Neuronal stem cell (in vitro differentiated cells): ENCODE measurements around the gene PDE6H.

Experiments
- DNase-seq: peaks from one replicate; pipeline ENCODE4 v3.0.0-alpha.2; 2013; ENCODE audit warnings: low spot score
- H2AFZ ChIP-seq: one replicate; pipeline ENCODE4 v1.6.1; 2013; ENCODE audit warnings: mild to moderate bottlenecking, low read length, inconsistent platforms
- H2AK5ac ChIP-seq: 2 replicates; pipeline ENCODE4 v1.6.1; 2013; ENCODE audit warnings: low read depth, mild to moderate bottlenecking, inconsistent platforms, low read length, moderate library complexity, mixed read lengths
- H2BK120ac ChIP-seq: 2 replicates; pipeline ENCODE4 v1.6.1; 2013; ENCODE audit warnings: low read depth, mild to moderate bottlenecking, inconsistent platforms, low read length, moderate library complexity, mixed read lengths
- H2BK12ac ChIP-seq: one replicate; pipeline ENCODE4 v1.6.1; 2013; ENCODE audit warnings: low read length, inconsistent platforms
- H2BK15ac ChIP-seq: 2 replicates; pipeline ENCODE4 v1.6.1; 2013; ENCODE audit warnings: mild to moderate bottlenecking, low read length, inconsistent platforms, mixed read lengths
- H2BK5ac ChIP-seq: one replicate; pipeline ENCODE4 v1.6.1; 2013; ENCODE audit warnings: inconsistent platforms, mild to moderate bottlenecking, low read length, moderate library complexity
- H3K14ac ChIP-seq: one replicate; pipeline ENCODE4 v1.6.1; 2013; ENCODE audit warnings: low read length, inconsistent platforms
- H3K18ac ChIP-seq: 2 replicates; pipeline ENCODE4 v1.6.1; 2013; ENCODE audit warnings: low read length, inconsistent platforms
- H3K23ac ChIP-seq: 2 replicates; pipeline ENCODE4 v1.6.1; 2013; ENCODE audit warnings: low read depth, mild to moderate bottlenecking, mixed read lengths, low read length, inconsistent platforms; ENCODE audit not compliant: poor library complexity
- H3K27ac ChIP-seq: replicated peaks from 3 replicates; pipeline ENCODE4 v1.5.1; 2013; ENCODE audit warnings: low read length, inconsistent platforms
- H3K27me3 ChIP-seq, 3 experiments: 2 replicates each; pipeline ENCODE4 v1.6.1; 2013; ENCODE audit warnings: low read length in 3 of 3, mild to moderate bottlenecking in 2 of 3, inconsistent platforms in 1 of 3, low read depth in 1 of 3, mixed read lengths in 1 of 3, moderate library complexity in 1 of 3; ENCODE audit not compliant: control insufficient read depth in 3 of 3, insufficient read depth in 3 of 3
- H3K36me3 ChIP-seq, 2 donors: replicated peaks in 1 of 2; 2 replicates each; pipeline ENCODE4 v1.6.1; 2013; ENCODE audit warnings: low read length in 2 of 2; ENCODE audit not compliant: control insufficient read depth in 2 of 2, insufficient read depth in 2 of 2
- H3K4ac ChIP-seq: 2 replicates; pipeline ENCODE4 v1.6.1; 2013; ENCODE audit warnings: inconsistent platforms, mild to moderate bottlenecking, low read length, moderate library complexity
- H3K4me1 ChIP-seq, 2 donors: 1 replicate in 1 of 2; 2 replicates in 1 of 2; pipeline ENCODE4 v1.6.1; 2013; ENCODE audit warnings: low read length in 2 of 2, low read depth in 1 of 2; ENCODE audit not compliant: control insufficient read depth in 2 of 2, insufficient read depth in 1 of 2
- H3K4me2 ChIP-seq: one replicate; pipeline ENCODE4 v1.6.1; 2013; ENCODE audit warnings: mild to moderate bottlenecking, low read length, inconsistent platforms; ENCODE audit not compliant: insufficient read depth, poor library complexity, severe bottlenecking
- H3K4me3 ChIP-seq, 2 donors: 2 replicates each; pipeline ENCODE4 v1.5.1; 2013; ENCODE audit warnings: low read length in 2 of 2, mild to moderate bottlenecking in 2 of 2, inconsistent platforms in 1 of 2, moderate library complexity in 1 of 2
- H3K79me1 ChIP-seq: one replicate; pipeline ENCODE4 v1.6.1; 2013; ENCODE audit warnings: low read depth, mild to moderate bottlenecking, inconsistent platforms, low read length, moderate library complexity
- H3K9ac ChIP-seq: one replicate; pipeline ENCODE4 v1.6.1; 2013; ENCODE audit warnings: mild to moderate bottlenecking, low read depth, low read length, inconsistent platforms; ENCODE audit not compliant: poor library complexity
- H3K9me3 ChIP-seq, 2 donors: replicated peaks in 1 of 2; 2 replicates each; pipeline versions ENCODE3 to v1.6.1; 2013; ENCODE audit warnings: low read length in 2 of 2, mild to moderate bottlenecking in 2 of 2, inconsistent platforms in 1 of 2, low read depth in 1 of 2, mixed read lengths in 1 of 2, moderate library complexity in 1 of 2; ENCODE audit not compliant: control insufficient read depth in 2 of 2, insufficient read depth in 1 of 2
- H4K8ac ChIP-seq: one replicate; pipeline ENCODE4 v1.6.1; 2013; ENCODE audit warnings: low read depth, mild to moderate bottlenecking, inconsistent platforms, low read length, moderate library complexity
- H4K91ac ChIP-seq: one replicate; pipeline ENCODE4 v1.6.1; 2013; ENCODE audit warnings: low read length, low read depth, mild to moderate bottlenecking, inconsistent platforms; ENCODE audit not compliant: poor library complexity
- WGBS, 2 donors: extraction: QIAGEN DNeasy Blood & Tissue Kit; methylation state at CpG; one replicate each; pipeline ENCODE4 v1.1.7; 2013; ENCODE audit warnings: missing lambda C conversion rate in 2 of 2, mixed read lengths in 1 of 2; ENCODE audit not compliant: insufficient read length in 2 of 2, insufficient replicate concordance in 1 of 2; ENCODE audit errors: extremely low coverage in 2 of 2; 5-methylcytosine and 5-hydroxymethylcytosine counted together

Gene PDE6H

DNA sequence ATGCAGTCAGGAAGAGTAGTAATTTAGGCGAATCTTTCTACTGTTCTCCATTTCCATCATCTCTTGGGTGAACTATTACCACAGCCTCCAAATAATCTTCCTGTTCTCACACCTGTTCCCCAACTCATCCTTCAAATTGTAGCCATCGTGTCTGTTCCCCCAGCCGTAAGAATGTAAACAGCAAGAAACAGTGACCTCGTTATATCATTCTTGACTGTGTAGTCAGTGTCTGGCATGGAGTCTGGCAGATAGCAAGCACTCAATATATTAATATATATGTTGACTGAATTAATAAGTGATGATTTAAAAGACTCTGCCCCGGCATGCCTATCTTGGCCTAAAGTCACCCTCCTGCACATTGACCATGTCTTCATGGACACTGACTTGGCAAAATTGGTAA lies 20.3 kb downstream of the PDE6H start:
- H3K27me3 ChIP-seq: no peaks in the 10 kb centered on the region
- H2BK12ac ChIP-seq: no peak overlapping the region
- no peak overlapping the region for H4K91ac ChIP-seq
- DNase-seq: no peak
- H3K18ac ChIP-seq: no peak overlapping the region
- H3K4me1 ChIP-seq: no peaks in the 10 kb centered on the region
- no peak overlapping the region for H3K4ac ChIP-seq
- no peak overlapping the region for H3K4me2 ChIP-seq
- no CpG with 5 or more reads among the region's 5 CpGs for WGBS, 2 donors
- no peak overlapping the region for H3K23ac ChIP-seq
- no peak overlapping the region for H2BK120ac ChIP-seq
- H3K36me3 ChIP-seq: no peaks in the 10 kb centered on the region
- H3K9ac ChIP-seq: no peak overlapping the region
- H2BK5ac ChIP-seq: no peak overlapping the region
- no peak overlapping the region for H3K27ac ChIP-seq
- H2AK5ac ChIP-seq: no peak overlapping the region
- H3K4me3 ChIP-seq: no peak overlapping the region
- H3K14ac ChIP-seq: no peak overlapping the region
- no peak overlapping the region for H2BK15ac ChIP-seq
- no peak overlapping the region for H4K8ac ChIP-seq
- H2AFZ ChIP-seq: no peak overlapping the region
- peaks cover 0 to 2% of the 10 kb centered on the region in 2 donors for H3K9me3 ChIP-seq
- no peaks in the 10 kb centered on the region for H3K79me1 ChIP-seq

GRCh38 chr12:14993537-14994266 lies 20.9 kb downstream of the PDE6H start:
- no peak overlapping the region for H2AFZ ChIP-seq
- H3K9ac ChIP-seq: no peak overlapping the region
- no peak overlapping the region for H3K14ac ChIP-seq
- no peak overlapping the region for H2BK12ac ChIP-seq
- H3K23ac ChIP-seq: no peak overlapping the region
- no peak overlapping the region for H2AK5ac ChIP-seq
- H3K4me2 ChIP-seq: no peak overlapping the region
- H2BK5ac ChIP-seq: no peak overlapping the region
- no peak overlapping the region for H3K27ac ChIP-seq
- H3K4ac ChIP-seq: no peak overlapping the region
- H3K18ac ChIP-seq: no peak overlapping the region
- no peaks in the 10 kb centered on the region for H3K4me1 ChIP-seq
- H4K8ac ChIP-seq: no peak overlapping the region
- no peak overlapping the region for H2BK120ac ChIP-seq
- no peak overlapping the region for H4K91ac ChIP-seq
- no peak for DNase-seq
- no peaks in the 10 kb centered on the region for H3K36me3 ChIP-seq
- no peaks in the 10 kb centered on the region for H3K27me3 ChIP-seq
- H2BK15ac ChIP-seq: no peak overlapping the region
- H3K9me3 ChIP-seq: peaks cover 0 to 2% of the 10 kb centered on the region in 2 donors
- H3K79me1 ChIP-seq: no peaks in the 10 kb centered on the region
- no peak overlapping the region for H3K4me3 ChIP-seq
- no CpG with 5 or more reads among the region's 4 CpGs for WGBS, 2 donors

DNA sequence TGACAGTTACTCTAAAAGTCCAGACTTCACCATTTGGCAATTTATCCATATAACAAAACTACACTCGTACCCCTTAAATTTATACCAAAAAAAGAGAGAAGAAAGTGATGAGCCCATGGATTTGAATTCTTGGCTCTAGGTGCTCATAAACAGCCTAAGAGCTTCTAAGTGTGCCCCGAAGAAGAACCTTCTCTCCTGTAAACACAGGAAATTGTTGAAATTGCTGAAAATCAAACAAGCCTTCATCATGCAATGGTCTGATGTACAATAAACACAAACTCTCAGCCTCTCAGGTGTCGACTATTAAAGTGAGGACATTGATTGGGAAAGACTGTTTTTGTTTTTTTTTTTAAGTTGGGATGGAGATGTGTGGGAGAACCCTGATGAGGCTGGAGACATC lies 21.8 kb downstream of the PDE6H start:
- Histone ChIP-seq H4K91ac (no peak overlapping the region), H3K9me3 (peaks cover 0 to under 1% of the 10 kb centered on the region in 2 donors), H2BK5ac (no peak overlapping the region), H3K9ac (no peak overlapping the region), H3K27ac (no peak overlapping the region), H3K4me2 (no peak overlapping the region), H3K14ac (no peak overlapping the region), H2BK120ac (no peak overlapping the region), H3K4ac (no peak overlapping the region), H3K79me1 (no peaks in the 10 kb centered on the region), H3K23ac (no peak overlapping the region), H2AFZ (no peak overlapping the region), H2BK12ac (no peak overlapping the region), H3K4me3 (no peak overlapping the region), H3K4me1 (no peaks in the 10 kb centered on the region), H2AK5ac (no peak overlapping the region), H4K8ac (no peak overlapping the region), H3K27me3 (no peaks in the 10 kb centered on the region), H3K18ac (no peak overlapping the region), H3K36me3 (no peaks in the 10 kb centered on the region), H2BK15ac (no peak overlapping the region)
- no peak for DNase-seq
- WGBS, 2 donors: no CpG with 5 or more reads among the region's 3 CpGs

DNA sequence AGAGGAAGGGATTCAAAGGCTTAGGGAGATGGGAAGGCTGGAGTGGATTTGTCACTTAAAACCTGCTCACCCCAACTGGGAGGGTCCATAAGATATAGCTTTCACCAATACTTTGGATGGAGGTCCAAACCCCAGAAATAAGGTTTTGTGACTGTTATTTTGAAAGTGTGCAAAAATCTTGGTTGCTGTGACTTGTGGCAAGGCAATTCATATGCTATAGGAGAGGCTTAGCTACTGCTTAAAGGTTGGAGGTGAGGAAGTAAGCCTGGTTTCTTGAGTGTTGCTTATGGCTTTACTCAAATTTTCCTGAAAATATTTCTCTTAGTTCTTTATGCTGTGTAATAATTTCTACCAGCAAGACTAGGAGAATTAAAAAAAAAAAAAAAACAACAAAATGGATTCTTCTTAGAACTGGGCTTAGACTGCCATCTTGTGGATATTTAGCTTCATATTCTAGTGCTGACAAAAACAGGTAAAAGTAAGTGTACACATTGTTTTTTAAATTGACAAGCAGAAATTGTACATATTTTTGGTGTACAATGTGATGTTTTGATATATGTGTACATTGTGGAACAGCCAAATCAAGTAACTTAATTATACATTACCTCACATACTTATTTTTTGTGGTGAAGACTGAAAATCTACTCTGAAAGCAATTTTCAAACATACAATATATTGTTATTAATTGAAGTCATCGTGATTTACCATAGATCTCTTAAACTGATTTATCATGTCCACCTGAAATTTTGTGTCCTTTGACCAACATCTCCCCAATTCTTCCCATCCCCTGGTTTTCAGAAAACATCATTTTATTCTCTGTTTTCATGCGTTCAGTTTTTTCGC lies 23.0 kb downstream of the PDE6H start:
- Histone ChIP-seq H3K23ac (no peak overlapping the region), H3K79me1 (no peaks in the 10 kb centered on the region), H3K14ac (no peak overlapping the region), H3K36me3 (no peaks in the 10 kb centered on the region), H2AFZ (no peak overlapping the region), H3K4me3 (no peak overlapping the region), H3K9me3 (no peaks in the 10 kb centered on the region), H4K91ac (no peak overlapping the region), H4K8ac (no peak overlapping the region), H2BK12ac (no peak overlapping the region), H2BK5ac (no peak overlapping the region), H3K4ac (no peak overlapping the region), H3K4me2 (no peak overlapping the region), H2BK15ac (no peak overlapping the region), H3K27me3 (no peaks in the 10 kb centered on the region), H3K4me1 (no peaks in the 10 kb centered on the region), H2AK5ac (no peak overlapping the region), H3K9ac (no peak overlapping the region), H2BK120ac (no peak overlapping the region), H3K27ac (no peak overlapping the region), H3K18ac (no peak overlapping the region)
- peak; percentile 24 for DNase-seq
- no CpG with 5 or more reads among the region's 3 CpGs for WGBS, 2 donors
